ENCODE results near the gene CASZ1. TPM values are rescaled to one million over a fixed set of nuclear protein-coding genes. Genes with fewer than 3 reads are reported as not detected.

The CASZ1 gene
- total RNA-seq, 1 experiment from 2014 or later = 12.6 TPM

DNA sequence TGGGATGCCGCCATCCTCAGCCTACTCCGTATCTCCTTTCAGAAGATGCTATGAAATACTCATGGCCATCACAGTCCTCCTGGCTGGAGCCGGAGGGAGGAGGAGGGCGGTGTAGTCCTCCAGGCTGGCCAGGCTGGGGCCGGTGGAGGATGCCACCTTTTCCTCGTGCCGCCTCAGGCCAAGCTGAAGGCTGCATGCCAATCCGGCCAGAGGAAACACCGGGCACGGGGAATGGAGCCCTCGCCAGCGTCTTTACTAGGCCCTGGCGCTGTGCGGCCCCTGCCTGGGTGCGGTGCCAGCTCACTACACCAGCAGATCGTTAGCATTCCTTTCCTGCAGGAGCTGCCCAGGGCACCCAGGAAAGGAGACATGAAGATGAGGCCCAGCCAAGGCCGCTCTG lies 70.1 kb downstream of the CASZ1 start:
- CTCF ChIA-PET = interaction anchor here (0.6 to 1.4 kb wide), 2 partner anchors 53 to 219 kb away, joined by 3 to 7 read pairs; no protein-coding TSS in a partner anchor
- Mint-ChIP-seq H3K27ac (ENCODE audit: unreplicated experiment) (no peak overlapping the region), H3K4me3 (ENCODE audit: low read depth, unreplicated experiment) (no peak overlapping the region), H3K27me3 (ENCODE audit: unreplicated experiment) (no peaks in the 10 kb centered on the region), H3K9me3 (ENCODE audit: low read depth, unreplicated experiment) (no peaks in the 10 kb centered on the region), H3K4me1 (ENCODE audit: low read depth, unreplicated experiment) (peaks cover 21% of the 10 kb centered on the region), H3K36me3 (ENCODE audit: insufficient read depth, unreplicated experiment) (no peaks in the 10 kb centered on the region)
- peak; percentile 63 for DNase-seq
- TF ChIP-seq, protein P1, sequence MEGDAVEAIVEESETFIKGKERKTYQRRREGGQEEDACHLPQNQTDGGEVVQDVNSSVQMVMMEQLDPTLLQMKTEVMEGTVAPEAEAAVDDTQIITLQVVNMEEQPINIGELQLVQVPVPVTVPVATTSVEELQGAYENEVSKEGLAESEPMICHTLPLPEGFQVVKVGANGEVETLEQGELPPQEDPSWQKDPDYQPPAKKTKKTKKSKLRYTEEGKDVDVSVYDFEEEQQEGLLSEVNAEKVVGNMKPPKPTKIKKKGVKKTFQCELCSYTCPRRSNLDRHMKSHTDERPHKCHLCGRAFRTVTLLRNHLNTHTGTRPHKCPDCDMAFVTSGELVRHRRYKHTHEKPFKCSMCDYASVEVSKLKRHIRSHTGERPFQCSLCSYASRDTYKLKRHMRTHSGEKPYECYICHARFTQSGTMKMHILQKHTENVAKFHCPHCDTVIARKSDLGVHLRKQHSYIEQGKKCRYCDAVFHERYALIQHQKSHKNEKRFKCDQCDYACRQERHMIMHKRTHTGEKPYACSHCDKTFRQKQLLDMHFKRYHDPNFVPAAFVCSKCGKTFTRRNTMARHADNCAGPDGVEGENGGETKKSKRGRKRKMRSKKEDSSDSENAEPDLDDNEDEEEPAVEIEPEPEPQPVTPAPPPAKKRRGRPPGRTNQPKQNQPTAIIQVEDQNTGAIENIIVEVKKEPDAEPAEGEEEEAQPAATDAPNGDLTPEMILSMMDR (IDR thresholded peaks at IDR 0.05; ENCODE audit: unreplicated experiment) = no peak
- intact Hi-C loops (cut with micrococcal nuclease; ENCODE audit: unreplicated experiment) = no loop called here
- no TSS peak for BruUV-seq (replicated peaks)

DNA sequence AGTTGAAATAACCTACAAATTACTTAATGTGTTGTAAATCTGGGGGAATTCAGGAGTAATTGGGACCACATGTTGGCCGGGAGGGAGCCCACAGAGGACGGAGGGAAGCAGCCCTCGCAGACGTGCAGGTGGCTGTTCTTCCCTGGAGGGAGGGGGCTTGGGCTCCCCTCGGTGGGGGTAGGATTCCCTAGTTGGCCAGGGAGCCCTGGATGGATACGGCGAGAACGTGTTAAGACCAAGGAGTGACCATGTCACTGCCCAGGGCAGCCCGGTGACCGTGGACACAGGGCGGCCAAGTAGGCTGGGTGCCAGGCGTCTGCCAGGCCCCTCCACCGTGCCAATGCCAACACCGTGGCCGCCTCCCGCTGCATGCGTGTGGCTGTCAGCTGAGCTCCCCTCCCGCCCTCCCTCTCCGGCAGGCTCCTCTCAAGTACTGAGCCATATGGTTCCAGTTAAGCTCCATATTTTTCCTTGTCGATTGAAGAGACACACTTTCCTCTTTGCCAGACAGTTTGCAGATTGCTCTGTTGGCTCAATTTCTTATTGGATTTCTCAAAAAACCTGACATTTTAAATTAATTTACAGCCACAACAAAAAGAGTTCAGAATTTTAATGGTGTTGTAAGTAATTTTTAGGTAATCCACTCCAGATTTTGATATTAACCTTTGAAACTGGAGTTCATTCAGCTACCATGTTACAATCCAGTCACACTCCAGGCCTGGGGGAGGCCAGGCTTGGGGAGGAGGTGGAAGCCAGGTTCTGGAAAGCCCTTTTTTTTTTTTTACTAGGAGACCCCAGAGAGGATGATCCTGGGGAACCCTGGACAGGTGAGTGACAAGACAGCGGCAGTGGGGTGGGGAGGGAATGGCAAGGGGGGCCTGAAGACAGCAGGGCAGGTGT lies 71.2 kb downstream of the CASZ1 start:
- H3K9me3 Mint-ChIP-seq (ENCODE audit: low read depth, unreplicated experiment) = no peaks in the 10 kb centered on the region
- peaks cover 21% of the 10 kb centered on the region for H3K4me1 Mint-ChIP-seq (ENCODE audit: low read depth, unreplicated experiment)
- peak overlapping the region; percentile 66 for H3K27ac Mint-ChIP-seq (ENCODE audit: unreplicated experiment)
- no peaks in the 10 kb centered on the region for H3K27me3 Mint-ChIP-seq (ENCODE audit: unreplicated experiment)
- H3K4me3 Mint-ChIP-seq (ENCODE audit: low read depth, unreplicated experiment) = no peak overlapping the region
- no TSS peak for BruUV-seq (replicated peaks)
- intact Hi-C loops (cut with micrococcal nuclease; ENCODE audit: unreplicated experiment) = no loop called here
- CTCF ChIA-PET = interaction anchor here (0.6 kb wide), 1 partner anchor 69 kb away, joined by 4 read pairs; no protein-coding TSS in a partner anchor
- TF ChIP-seq, protein P1 (IDR thresholded peaks at IDR 0.05; ENCODE audit: unreplicated experiment) = no peak
- no peaks in the 10 kb centered on the region for H3K36me3 Mint-ChIP-seq (ENCODE audit: insufficient read depth, unreplicated experiment)
- no peak for DNase-seq

DNA sequence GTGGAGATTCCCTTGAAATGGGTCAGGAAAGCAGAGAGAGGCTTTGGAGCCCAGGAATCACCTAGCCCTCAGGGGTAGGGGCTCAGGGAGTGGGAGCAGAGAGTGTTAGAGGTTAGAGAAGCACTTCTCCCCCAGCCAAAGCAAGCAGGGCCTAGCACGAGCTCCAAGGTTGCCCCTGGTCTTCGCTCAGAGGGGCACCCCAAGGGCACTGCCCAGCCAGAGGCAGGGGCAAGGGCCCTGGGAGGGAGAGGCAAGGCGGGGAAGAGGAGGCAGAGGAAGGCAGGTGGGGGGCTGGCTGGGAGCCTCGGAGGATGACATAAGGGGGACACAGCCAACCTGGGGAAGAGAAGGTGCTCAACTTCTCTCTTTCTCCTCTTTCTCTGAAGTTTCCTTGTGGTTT lies 71.9 kb downstream of the CASZ1 start:
- no peaks in the 10 kb centered on the region for H3K27me3 Mint-ChIP-seq (ENCODE audit: unreplicated experiment)
- intact Hi-C loops (cut with micrococcal nuclease; ENCODE audit: unreplicated experiment) = no loop called here
- peak overlapping the region; percentile 66 for H3K27ac Mint-ChIP-seq (ENCODE audit: unreplicated experiment)
- H3K4me3 Mint-ChIP-seq (ENCODE audit: low read depth, unreplicated experiment) = no peak overlapping the region
- H3K9me3 Mint-ChIP-seq (ENCODE audit: low read depth, unreplicated experiment) = no peaks in the 10 kb centered on the region
- CTCF ChIA-PET = interaction anchor here (0.6 kb wide), 1 partner anchor 41 kb away, joined by 3 read pairs; no protein-coding TSS in a partner anchor
- peaks cover 21% of the 10 kb centered on the region for H3K4me1 Mint-ChIP-seq (ENCODE audit: low read depth, unreplicated experiment)
- BruUV-seq (replicated peaks) = no TSS peak
- TF ChIP-seq, protein P1 (IDR thresholded peaks at IDR 0.05; ENCODE audit: unreplicated experiment) = no peak
- no peaks in the 10 kb centered on the region for H3K36me3 Mint-ChIP-seq (ENCODE audit: insufficient read depth, unreplicated experiment)
- no peak for DNase-seq

DNA sequence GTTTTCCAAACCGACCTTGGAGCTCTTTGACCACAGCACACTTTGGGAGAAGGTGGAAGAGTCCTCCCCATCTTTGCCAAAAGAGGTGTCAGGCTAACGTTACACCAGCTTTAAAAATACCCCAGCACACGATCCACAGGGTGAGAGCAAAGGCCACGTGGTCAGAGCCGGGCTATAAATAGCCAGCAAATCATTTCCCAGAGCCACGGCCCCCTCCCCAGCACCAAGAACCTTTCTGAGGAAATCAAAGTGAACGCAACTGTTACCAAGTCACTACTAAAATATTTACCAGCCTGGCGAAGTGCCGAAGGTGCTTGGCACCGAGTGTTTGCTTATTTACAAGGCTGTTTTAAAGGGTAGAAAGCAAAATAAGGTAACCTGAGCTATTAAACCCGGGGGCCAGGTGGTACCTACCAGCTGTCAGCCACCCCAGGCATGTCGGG lies 72.4 kb downstream of the CASZ1 start:
- intact Hi-C loops (cut with micrococcal nuclease; ENCODE audit: unreplicated experiment) = no loop called here
- CTCF ChIA-PET = interaction anchor here (0.6 kb wide), 1 partner anchor 40 kb away, joined by 3 read pairs; no protein-coding TSS in a partner anchor
- H3K36me3 Mint-ChIP-seq (ENCODE audit: insufficient read depth, unreplicated experiment) = no peaks in the 10 kb centered on the region
- H3K9me3 Mint-ChIP-seq (ENCODE audit: low read depth, unreplicated experiment) = no peaks in the 10 kb centered on the region
- BruUV-seq (replicated peaks) = no TSS peak
- no peaks in the 10 kb centered on the region for H3K27me3 Mint-ChIP-seq (ENCODE audit: unreplicated experiment)
- peak overlapping the region; percentile 66 for H3K27ac Mint-ChIP-seq (ENCODE audit: unreplicated experiment)
- no peak overlapping the region for H3K4me3 Mint-ChIP-seq (ENCODE audit: low read depth, unreplicated experiment)
- TF ChIP-seq, protein P1 (IDR thresholded peaks at IDR 0.05; ENCODE audit: unreplicated experiment) = no peak
- H3K4me1 Mint-ChIP-seq (ENCODE audit: low read depth, unreplicated experiment) = peaks cover 21% of the 10 kb centered on the region
- DNase-seq = peak; percentile 38
